ENCODE results near the gene MITF. TPM values are rescaled to one million over a fixed set of nuclear protein-coding genes. Genes with fewer than 3 reads are reported as not detected.
A peak's percentile ranks its signal among the peaks of the same experiment; 100 is the strongest.

MITF gene
- total RNA-seq, 1 experiment from 2014 or later, result 40.3 TPM

DNA sequence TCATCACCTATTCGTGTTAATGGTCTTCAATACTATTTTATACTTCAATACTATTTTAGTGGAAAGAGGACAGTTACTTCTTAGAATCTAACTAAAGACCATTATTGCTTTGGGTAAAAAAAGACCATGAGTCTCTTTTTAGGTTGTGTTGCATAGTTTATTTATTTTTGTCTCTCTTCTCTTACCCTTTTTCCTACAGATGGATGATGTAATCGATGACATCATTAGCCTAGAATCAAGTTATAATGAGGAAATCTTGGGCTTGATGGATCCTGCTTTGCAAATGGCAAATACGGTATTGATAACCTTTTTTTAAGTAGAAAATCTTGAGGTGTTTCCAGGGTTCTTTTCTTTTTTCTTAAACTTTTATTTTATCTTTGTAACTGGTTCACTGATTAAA is 201.8 kb downstream of the MITF start:
- H3K36me3 Mint-ChIP-seq (ENCODE audit: insufficient read depth, unreplicated experiment), result peaks cover 20% of the 10 kb centered on the region
- DNase-seq, result no peak
- H3K4me1 Mint-ChIP-seq (ENCODE audit: low read depth, unreplicated experiment), result peaks cover 8% of the 10 kb centered on the region
- H3K4me3 Mint-ChIP-seq (ENCODE audit: low read depth, unreplicated experiment), result no peak overlapping the region
- intact Hi-C loops (cut with micrococcal nuclease; ENCODE audit: unreplicated experiment), result no loop called here
- no peak overlapping the region for H3K27ac Mint-ChIP-seq (ENCODE audit: unreplicated experiment)
- H3K9me3 Mint-ChIP-seq (ENCODE audit: low read depth, unreplicated experiment), result no peaks in the 10 kb centered on the region
- CTCF ChIA-PET, result no interaction called here
- H3K27me3 Mint-ChIP-seq (ENCODE audit: unreplicated experiment), result no peaks in the 10 kb centered on the region
- TF ChIP-seq, protein P1, sequence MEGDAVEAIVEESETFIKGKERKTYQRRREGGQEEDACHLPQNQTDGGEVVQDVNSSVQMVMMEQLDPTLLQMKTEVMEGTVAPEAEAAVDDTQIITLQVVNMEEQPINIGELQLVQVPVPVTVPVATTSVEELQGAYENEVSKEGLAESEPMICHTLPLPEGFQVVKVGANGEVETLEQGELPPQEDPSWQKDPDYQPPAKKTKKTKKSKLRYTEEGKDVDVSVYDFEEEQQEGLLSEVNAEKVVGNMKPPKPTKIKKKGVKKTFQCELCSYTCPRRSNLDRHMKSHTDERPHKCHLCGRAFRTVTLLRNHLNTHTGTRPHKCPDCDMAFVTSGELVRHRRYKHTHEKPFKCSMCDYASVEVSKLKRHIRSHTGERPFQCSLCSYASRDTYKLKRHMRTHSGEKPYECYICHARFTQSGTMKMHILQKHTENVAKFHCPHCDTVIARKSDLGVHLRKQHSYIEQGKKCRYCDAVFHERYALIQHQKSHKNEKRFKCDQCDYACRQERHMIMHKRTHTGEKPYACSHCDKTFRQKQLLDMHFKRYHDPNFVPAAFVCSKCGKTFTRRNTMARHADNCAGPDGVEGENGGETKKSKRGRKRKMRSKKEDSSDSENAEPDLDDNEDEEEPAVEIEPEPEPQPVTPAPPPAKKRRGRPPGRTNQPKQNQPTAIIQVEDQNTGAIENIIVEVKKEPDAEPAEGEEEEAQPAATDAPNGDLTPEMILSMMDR (IDR thresholded peaks at IDR 0.05; ENCODE audit: unreplicated experiment), result no peak
- BruUV-seq (replicated peaks), result no TSS peak

DNA sequence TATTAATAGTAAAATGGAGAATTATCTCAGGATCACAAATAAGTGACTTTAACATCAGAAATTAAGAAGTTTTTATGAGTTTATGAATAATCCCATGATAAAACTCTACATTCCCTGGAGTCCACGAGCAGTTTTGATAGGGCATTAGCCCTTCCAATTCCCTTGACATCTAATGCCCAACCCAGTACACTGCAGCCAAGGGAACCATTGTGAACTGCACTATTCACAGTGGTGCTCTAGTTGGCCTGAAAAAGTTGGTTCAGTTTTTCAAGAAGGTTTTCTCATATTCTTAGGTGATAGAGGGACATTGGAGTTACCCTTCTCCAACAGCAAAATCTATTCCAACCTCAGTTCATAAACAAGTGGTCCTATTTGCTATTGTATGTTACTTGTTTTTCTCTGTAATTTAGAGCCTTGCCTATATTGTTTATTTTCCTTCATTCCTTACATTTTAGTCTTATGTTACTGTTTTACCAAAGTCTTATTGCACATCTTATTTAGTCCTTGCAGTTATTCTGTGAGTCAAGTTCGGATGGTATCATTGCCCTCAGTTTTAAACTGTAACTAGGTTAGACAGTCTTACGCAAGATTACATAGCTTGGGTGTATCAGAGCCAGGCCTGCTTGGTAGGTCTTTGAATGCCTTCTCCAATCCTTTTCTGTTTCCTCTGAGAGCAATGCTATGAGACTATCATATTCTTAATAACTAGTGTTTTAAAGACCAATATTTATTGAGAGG is 202.3 kb downstream of the MITF start:
- Mint-ChIP-seq H3K27ac (ENCODE audit: unreplicated experiment) (no peak overlapping the region), H3K36me3 (ENCODE audit: insufficient read depth, unreplicated experiment) (peaks cover 20% of the 10 kb centered on the region), H3K4me3 (ENCODE audit: low read depth, unreplicated experiment) (no peak overlapping the region), H3K4me1 (ENCODE audit: low read depth, unreplicated experiment) (peaks cover 8% of the 10 kb centered on the region), H3K9me3 (ENCODE audit: low read depth, unreplicated experiment) (no peaks in the 10 kb centered on the region), H3K27me3 (ENCODE audit: unreplicated experiment) (no peaks in the 10 kb centered on the region)
- no TSS peak for BruUV-seq (replicated peaks)
- intact Hi-C loops (cut with micrococcal nuclease; ENCODE audit: unreplicated experiment), result no loop called here
- no peak for DNase-seq
- TF ChIP-seq, protein P1 (IDR thresholded peaks at IDR 0.05; ENCODE audit: unreplicated experiment), result no peak
- CTCF ChIA-PET, result no interaction called here

DNA sequence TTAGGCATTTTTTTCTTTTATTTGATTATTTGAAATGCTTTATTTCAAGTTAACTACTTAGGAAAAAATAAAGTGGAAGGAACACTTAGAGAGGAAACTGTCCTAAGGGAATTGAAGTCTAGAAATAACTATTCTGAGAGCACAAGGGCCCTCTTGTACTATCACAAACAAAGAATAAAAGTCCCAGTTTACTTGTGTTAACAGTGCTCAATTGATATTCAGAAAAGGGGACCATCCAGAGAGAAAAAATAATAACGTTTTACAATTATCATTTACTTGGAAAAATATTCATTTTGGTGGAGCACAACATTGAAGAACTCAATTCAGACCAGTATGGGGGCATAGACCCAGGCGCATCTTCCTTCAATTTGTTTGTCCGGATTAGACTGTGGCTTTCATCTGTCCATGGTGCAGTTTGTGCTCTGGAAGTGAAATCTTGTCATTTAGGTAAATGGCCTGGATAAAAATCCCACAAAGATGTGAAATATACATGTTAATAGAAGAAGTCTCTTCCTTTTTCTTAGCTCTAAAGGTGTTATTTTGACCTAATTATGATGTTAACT is 205.7 kb downstream of the MITF start:
- BruUV-seq (replicated peaks), result no TSS peak
- no peaks in the 10 kb centered on the region for H3K27me3 Mint-ChIP-seq (ENCODE audit: unreplicated experiment)
- peaks cover 24% of the 10 kb centered on the region for H3K36me3 Mint-ChIP-seq (ENCODE audit: insufficient read depth, unreplicated experiment)
- no peaks in the 10 kb centered on the region for H3K9me3 Mint-ChIP-seq (ENCODE audit: low read depth, unreplicated experiment)
- intact Hi-C loops (cut with micrococcal nuclease; ENCODE audit: unreplicated experiment), result loop anchor here (5.0 kb wide), 3 partner anchors 63 to 143 kb away; no protein-coding TSS in a partner anchor
- CTCF ChIA-PET, result no interaction called here
- no peak overlapping the region for H3K27ac Mint-ChIP-seq (ENCODE audit: unreplicated experiment)
- TF ChIP-seq, protein P1 (IDR thresholded peaks at IDR 0.05; ENCODE audit: unreplicated experiment), result no peak
- no peak for DNase-seq
- H3K4me1 Mint-ChIP-seq (ENCODE audit: low read depth, unreplicated experiment), result peaks cover 15% of the 10 kb centered on the region
- no peak overlapping the region for H3K4me3 Mint-ChIP-seq (ENCODE audit: low read depth, unreplicated experiment)

DNA sequence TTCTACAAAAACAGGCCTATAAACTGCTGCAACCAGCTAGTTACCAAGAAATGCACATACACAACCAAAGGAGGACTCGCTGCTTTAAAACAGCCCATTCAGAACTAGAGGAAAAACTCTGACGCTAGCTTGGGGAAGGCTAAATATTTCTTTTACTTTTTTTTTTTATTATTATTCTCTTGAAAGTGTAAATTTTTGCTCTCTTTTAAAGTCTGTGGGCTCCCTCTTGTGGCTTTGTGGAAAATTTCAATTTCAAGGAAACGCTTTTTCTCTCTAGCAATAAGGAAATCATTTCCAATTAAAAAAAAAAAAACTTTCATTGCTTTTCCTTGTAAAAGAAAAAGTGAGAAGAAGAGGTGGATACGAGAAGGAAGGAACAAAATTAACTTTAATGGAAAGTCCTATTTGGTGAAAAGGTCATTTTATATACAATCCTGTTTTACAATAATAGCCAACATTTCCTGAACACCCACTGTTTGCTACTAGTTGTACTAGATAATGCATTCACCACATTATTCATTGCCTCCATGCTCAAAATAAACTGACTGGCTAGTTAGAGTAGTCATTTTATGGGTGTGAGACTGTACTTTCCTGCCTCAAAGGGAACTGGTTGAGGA is 209.1 kb downstream of the MITF start:
- peak; percentile 11 for DNase-seq
- intact Hi-C loops (cut with micrococcal nuclease; ENCODE audit: unreplicated experiment), result loop anchor here (1.0 to 5.0 kb wide), 4 partner anchors 66 to 257 kb away; no protein-coding TSS in a partner anchor

More for the DNA sequence above, 209.1 kb downstream of the MITF start:
- TF ChIP-seq, protein P1 (IDR thresholded peaks at IDR 0.05; ENCODE audit: unreplicated experiment), result peak; percentile 35
- Mint-ChIP-seq H3K27ac (ENCODE audit: unreplicated experiment) (peak overlapping the region; percentile 28), H3K27me3 (ENCODE audit: unreplicated experiment) (no peaks in the 10 kb centered on the region), H3K36me3 (ENCODE audit: insufficient read depth, unreplicated experiment) (peaks cover 22% of the 10 kb centered on the region), H3K4me3 (ENCODE audit: low read depth, unreplicated experiment) (no peak overlapping the region), H3K9me3 (ENCODE audit: low read depth, unreplicated experiment) (no peaks in the 10 kb centered on the region), H3K4me1 (ENCODE audit: low read depth, unreplicated experiment) (peaks cover 7% of the 10 kb centered on the region)
- CTCF ChIA-PET, result interaction anchor here (0.5 to 1.4 kb wide), 3 partner anchors 34 to 535 kb away, joined by 3 to 4 read pairs (median 4); no protein-coding TSS in a partner anchor
- BruUV-seq (replicated peaks), result no TSS peak

Measured in Calu3 (cell line).